ENCODE data around the gene NR5A2.

NR5A2 gene

DNA sequence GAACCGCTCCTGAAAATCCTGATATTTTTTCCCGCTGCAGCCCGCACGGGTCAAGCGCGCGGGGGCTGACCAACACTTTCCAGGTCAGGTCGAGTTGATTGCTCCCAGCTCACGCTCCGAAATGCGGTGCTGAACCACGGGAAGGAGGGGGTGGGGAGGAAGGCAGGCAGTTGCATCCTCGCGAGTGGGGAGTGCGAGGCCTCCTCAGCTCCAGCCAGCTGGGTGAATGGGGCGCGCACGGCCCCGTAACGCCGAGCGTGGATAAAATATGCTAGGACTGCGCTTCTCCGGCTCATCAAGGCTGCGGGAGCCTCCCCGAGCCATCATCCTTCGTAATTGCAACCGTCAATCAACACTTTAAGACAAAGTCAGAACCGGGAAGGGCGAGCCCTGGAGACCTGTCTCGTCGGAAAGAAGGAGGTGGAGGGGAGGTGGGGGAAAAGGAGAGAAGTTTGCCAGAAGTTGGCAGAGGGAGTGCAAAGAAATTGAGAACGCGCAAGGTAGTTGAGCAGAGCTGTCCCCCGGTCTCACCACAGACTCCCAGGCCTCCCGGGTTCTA, 8.0 kb downstream of the NR5A2 start:
- no peak for TF ChIP-seq CTCF (IDR thresholded peaks at IDR 0.05; ENCODE audit: control insufficient read depth, extremely low read depth, insufficient read depth)
- DNase-seq (ENCODE audit: low read depth): no peak
- H3K4me3 ChIP-seq (ENCODE audit: low read depth, low read length): no peak overlapping the region

- no peak for TF ChIP-seq CTCF (IDR thresholded peaks at IDR 0.05; ENCODE audit: control insufficient read depth, extremely low read depth, insufficient read depth)
- DNase-seq (ENCODE audit: low read depth): no peak
- H3K4me3 ChIP-seq (ENCODE audit: low read depth, low read length): no peak overlapping the region
These were observed 8.6 kb downstream of the NR5A2 start for GRCh38 chr1:200035956-200036618.

GRCh38 chr1:200036619-200037270, 9.2 kb downstream of the NR5A2 start:
- TF ChIP-seq CTCF (IDR thresholded peaks at IDR 0.05; ENCODE audit: control insufficient read depth, extremely low read depth, insufficient read depth): no peak
- H3K4me3 ChIP-seq (ENCODE audit: low read depth, low read length): no peak overlapping the region
- no peak for DNase-seq (ENCODE audit: low read depth)

GRCh38 chr1:200037501-200037900, 10.0 kb downstream of the NR5A2 start:
- H3K4me3 ChIP-seq (ENCODE audit: low read depth, low read length): no peak overlapping the region
- TF ChIP-seq CTCF (IDR thresholded peaks at IDR 0.05; ENCODE audit: control insufficient read depth, extremely low read depth, insufficient read depth): no peak
- no peak for DNase-seq (ENCODE audit: low read depth)

DNA sequence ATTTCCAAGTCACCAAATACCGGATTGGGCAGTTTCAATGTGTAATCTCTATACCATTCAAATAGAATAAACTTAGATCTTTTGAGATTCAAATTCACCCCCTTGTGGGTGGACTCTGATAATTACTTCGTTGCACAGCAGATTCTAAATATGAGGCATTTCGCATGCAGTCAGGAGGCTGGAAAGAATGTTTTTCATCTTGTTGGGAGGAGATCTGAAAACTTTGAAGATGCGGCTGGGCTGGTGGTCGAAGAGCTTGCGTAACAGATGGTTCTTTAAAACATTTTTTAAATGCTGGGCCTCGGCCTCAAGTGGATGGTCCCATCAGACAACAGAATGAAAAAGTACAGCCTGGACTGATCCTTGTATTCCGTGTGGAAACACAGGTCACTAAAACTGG, 10.4 kb downstream of the NR5A2 start:
- no peak for DNase-seq (ENCODE audit: low read depth)
- no peak overlapping the region for H3K4me3 ChIP-seq (ENCODE audit: low read depth, low read length)

GRCh38 chr1:200038325-200038980, 10.9 kb downstream of the NR5A2 start:
- H3K4me3 ChIP-seq (ENCODE audit: low read depth, low read length): no peak overlapping the region
- no peak for TF ChIP-seq CTCF (IDR thresholded peaks at IDR 0.05; ENCODE audit: control insufficient read depth, extremely low read depth, insufficient read depth)
- no peak for DNase-seq (ENCODE audit: low read depth)

More for the DNA sequence above, 10.4 kb downstream of the NR5A2 start:
- TF ChIP-seq CTCF (IDR thresholded peaks at IDR 0.05; ENCODE audit: control insufficient read depth, extremely low read depth, insufficient read depth): no peak
